ENCODE results near the gene NECTIN2.
"Not testable (repeated sequence)": the region's sequence is repeated elsewhere in the genome, so short reads cannot be mapped to it uniquely, and the experiment has no call there.

Gene NECTIN2

DNA sequence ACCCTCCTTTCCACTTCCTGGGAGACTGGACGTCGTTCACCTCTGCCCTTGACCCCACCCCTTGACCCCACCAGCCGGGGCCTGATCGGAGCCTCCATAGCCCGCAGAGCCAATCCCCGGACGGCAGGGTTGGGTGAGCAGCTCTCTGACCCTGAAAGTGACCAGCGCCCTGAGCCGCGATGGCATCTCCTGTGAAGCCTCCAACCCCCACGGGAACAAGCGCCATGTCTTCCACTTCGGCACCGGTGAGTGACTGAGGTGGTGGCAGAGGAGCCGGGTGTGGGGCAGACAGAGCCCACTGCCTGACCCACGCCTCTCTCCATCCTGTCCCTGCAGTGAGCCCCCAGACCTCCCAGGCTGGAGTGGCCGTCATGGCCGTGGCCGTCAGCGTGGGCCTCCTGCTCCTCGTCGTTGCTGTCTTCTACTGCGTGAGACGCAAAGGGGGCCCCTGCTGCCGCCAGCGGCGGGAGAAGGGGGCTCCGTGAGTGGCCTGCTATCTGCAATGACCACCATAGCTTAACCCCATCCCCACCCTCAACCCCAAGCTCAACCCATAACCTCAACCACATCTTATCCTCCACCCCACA is 26.8 kb upstream of the NECTIN2 start:
- H3K4me2 ChIP-seq (ENCODE audit: low read length): no peak overlapping the region
- no peak overlapping the region for H3K4me3 ChIP-seq (ENCODE audit: low read length)
- no peaks in the 10 kb centered on the region for H3K36me3 ChIP-seq (ENCODE audit: insufficient read depth, low read length)
- peaks cover 20% of the 10 kb centered on the region for H3K27me3 ChIP-seq (ENCODE audit: control insufficient read depth, insufficient read depth, low read length)
- no peaks in the 10 kb centered on the region for H3K9me3 ChIP-seq (replicated peaks; ENCODE audit: low read length)
- H3K4me1 ChIP-seq (ENCODE audit: control insufficient read depth, insufficient read depth, low read length): no peaks in the 10 kb centered on the region
- no peak overlapping the region for H3K9ac ChIP-seq (ENCODE audit: low read depth, low read length)

DNA sequence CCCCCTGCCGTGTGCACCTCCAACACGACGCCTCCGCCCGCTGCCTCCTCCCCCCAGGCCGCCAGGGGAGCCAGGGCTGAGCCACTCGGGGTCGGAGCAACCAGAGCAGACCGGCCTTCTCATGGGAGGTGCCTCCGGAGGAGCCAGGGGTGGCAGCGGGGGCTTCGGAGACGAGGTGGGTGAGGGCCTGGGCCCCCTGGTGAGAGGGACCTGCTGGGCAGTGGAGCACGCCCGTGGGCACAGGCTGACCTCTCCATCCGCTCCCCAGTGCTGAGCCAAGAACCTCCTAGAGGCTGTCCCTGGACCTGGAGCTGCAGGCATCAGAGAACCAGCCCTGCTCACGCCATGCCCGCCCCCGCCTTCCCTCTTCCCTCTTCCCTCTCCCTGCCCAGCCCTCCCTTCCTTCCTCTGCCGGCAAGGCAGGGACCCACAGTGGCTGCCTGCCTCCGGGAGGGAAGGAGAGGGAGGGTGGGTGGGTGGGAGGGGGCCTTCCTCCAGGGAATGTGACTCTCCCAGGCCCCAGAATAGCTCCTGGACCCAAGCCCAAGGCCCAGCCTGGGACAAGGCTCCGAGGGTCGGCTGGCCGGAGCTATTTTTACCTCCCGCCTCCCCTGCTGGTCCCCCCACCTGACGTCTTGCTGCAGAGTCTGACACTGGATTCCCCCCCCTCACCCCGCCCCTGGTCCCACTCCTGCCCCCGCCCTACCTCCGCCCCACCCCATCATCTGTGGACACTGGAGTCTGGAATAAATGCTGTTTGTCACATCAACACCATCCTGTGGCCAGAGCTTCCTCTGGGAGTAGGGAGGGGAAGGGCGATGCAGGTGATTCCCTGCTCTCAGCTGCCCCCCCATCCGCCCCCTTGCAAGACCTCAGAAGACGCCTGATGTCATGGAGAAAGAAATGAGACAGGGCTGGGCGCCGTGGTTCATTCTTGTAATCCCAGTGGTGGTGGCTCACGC is 25.2 kb upstream of the NECTIN2 start:
- H3K27me3 ChIP-seq (ENCODE audit: control insufficient read depth, insufficient read depth, low read length): peaks cover 24% of the 10 kb centered on the region
- no peak overlapping the region for H3K4me3 ChIP-seq (ENCODE audit: low read length)
- no peaks in the 10 kb centered on the region for H3K4me1 ChIP-seq (ENCODE audit: control insufficient read depth, insufficient read depth, low read length)
- no peak overlapping the region for H3K9ac ChIP-seq (ENCODE audit: low read depth, low read length)
- no peaks in the 10 kb centered on the region for H3K36me3 ChIP-seq (ENCODE audit: insufficient read depth, low read length)
- no peaks in the 10 kb centered on the region for H3K9me3 ChIP-seq (replicated peaks; ENCODE audit: low read length)
- no peak overlapping the region for H3K4me2 ChIP-seq (ENCODE audit: low read length)

DNA sequence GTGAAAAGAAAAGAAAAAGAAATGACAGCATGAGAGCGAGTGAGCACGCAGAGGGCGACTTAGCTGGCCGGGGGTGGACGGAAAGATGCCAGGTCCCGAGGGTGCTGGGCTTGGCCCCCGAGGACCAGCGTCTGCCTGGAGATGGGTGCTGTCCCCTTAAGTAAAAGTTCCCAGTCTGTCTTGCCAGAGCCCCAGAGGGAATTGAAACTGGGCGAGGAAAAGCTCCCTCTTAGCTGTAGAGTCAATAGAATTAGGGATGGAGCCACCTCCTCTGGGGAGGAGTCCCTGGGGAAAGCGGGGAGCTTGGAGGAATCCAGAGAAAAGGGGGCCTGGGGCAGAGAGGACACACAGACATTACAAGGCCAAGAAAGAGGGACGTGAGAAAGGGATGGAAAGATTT is 23.9 kb upstream of the NECTIN2 start:
- Histone ChIP-seq H3K9ac (ENCODE audit: low read depth, low read length) (no peak overlapping the region), H3K9me3 (replicated peaks; ENCODE audit: low read length) (no peaks in the 10 kb centered on the region), H3K4me1 (ENCODE audit: control insufficient read depth, insufficient read depth, low read length) (no peaks in the 10 kb centered on the region), H3K4me3 (ENCODE audit: low read length) (no peak overlapping the region), H3K27me3 (ENCODE audit: control insufficient read depth, insufficient read depth, low read length) (peaks cover 29% of the 10 kb centered on the region), H3K4me2 (ENCODE audit: low read length) (no peak overlapping the region), H3K36me3 (ENCODE audit: insufficient read depth, low read length) (no peaks in the 10 kb centered on the region)

DNA sequence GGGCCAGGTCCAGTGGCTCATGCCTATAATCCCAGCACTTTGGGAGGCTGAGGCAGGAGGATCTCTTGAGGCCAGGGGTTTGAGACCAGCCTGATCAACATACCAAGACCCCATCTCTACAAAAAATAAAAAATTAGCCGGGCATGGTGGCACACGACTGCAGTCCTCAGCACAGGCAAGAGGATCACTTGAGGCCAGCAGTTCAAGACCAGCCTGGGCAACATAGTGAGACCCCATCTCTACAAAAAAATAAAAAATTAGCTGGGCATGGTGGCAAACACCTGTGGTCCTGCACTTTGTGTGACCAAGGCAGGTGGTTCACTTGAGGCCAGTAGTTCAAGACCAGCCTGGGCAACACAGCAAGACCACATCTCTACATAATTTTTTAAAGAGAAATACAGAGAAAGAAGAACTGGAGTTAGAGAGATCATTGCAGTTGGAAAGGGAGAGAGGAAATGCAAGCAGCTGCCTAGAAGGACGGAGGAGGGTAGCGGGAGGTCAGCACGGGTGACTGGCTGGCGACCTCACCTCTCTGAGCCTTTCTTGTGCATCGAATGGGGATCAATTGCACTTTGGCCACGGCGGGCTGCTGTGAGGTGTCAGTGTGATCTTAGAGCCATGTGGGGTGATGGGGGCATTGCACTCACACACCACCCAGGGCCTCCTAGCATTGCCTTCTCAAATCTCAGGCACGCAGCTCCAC is 23.3 kb upstream of the NECTIN2 start:
- no peaks in the 10 kb centered on the region for H3K4me1 ChIP-seq (ENCODE audit: control insufficient read depth, insufficient read depth, low read length)
- no peaks in the 10 kb centered on the region for H3K9me3 ChIP-seq (replicated peaks; ENCODE audit: low read length)
- no peak overlapping the region for H3K9ac ChIP-seq (ENCODE audit: low read depth, low read length)
- no peak overlapping the region for H3K4me2 ChIP-seq (ENCODE audit: low read length)
- H3K27me3 ChIP-seq (ENCODE audit: control insufficient read depth, insufficient read depth, low read length): peaks cover 29% of the 10 kb centered on the region
- H3K36me3 ChIP-seq (ENCODE audit: insufficient read depth, low read length): no peaks in the 10 kb centered on the region
- H3K4me3 ChIP-seq (ENCODE audit: low read length): no peak overlapping the region

DNA sequence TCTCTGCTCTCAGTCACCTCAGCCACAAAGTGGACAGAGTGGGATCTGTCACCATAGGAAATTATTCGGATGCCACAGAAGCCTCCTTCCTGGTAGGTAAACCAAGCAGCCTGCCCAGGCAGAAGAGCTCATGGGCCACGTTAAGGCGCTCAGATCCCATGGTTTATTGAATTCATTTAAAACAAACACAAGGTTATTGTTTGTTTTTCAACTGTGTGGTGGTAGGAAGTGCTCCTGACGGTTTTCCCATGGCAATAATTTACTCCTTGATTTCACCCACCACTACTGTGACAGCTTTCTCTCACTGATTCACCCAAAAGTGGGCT is 22.8 kb upstream of the NECTIN2 start:
- Histone ChIP-seq H3K9ac (ENCODE audit: low read depth, low read length) (no peak overlapping the region), H3K4me3 (ENCODE audit: low read length) (no peak overlapping the region), H3K36me3 (ENCODE audit: insufficient read depth, low read length) (no peaks in the 10 kb centered on the region), H3K9me3 (replicated peaks; ENCODE audit: low read length) (no peaks in the 10 kb centered on the region), H3K4me1 (ENCODE audit: control insufficient read depth, insufficient read depth, low read length) (no peaks in the 10 kb centered on the region), H3K4me2 (ENCODE audit: low read length) (no peak overlapping the region), H3K27me3 (ENCODE audit: control insufficient read depth, insufficient read depth, low read length) (peaks cover 29% of the 10 kb centered on the region)

DNA sequence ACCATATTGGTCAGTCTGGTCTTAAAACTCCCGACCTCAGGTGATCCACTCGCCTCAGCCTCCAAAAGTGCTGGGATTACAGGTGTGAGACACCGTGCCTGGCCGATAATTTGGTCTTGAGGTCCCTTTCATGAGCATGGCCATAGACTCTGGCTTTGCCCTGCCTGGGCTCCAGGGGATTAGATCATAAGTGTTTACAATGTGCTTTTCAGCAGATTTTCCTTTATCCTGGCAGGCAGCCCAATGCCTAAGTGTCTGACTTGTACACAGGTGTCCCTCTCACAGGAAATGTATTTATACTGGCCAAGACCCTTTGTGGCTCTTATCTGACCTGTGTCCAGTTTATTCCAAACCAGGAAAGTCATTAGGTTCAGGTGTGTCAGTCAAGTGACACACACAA is 21.3 kb upstream of the NECTIN2 start:
- H3K9ac ChIP-seq (ENCODE audit: low read depth, low read length): no peak overlapping the region
- no peak overlapping the region for H3K4me2 ChIP-seq (ENCODE audit: low read length)
- no peaks in the 10 kb centered on the region for H3K36me3 ChIP-seq (ENCODE audit: insufficient read depth, low read length)
- peaks cover 30% of the 10 kb centered on the region for H3K27me3 ChIP-seq (ENCODE audit: control insufficient read depth, insufficient read depth, low read length)
- no peaks in the 10 kb centered on the region for H3K4me1 ChIP-seq (ENCODE audit: control insufficient read depth, insufficient read depth, low read length)
- H3K9me3 ChIP-seq (replicated peaks; ENCODE audit: low read length): no peaks in the 10 kb centered on the region
- H3K4me3 ChIP-seq (ENCODE audit: low read length): no peak overlapping the region

DNA sequence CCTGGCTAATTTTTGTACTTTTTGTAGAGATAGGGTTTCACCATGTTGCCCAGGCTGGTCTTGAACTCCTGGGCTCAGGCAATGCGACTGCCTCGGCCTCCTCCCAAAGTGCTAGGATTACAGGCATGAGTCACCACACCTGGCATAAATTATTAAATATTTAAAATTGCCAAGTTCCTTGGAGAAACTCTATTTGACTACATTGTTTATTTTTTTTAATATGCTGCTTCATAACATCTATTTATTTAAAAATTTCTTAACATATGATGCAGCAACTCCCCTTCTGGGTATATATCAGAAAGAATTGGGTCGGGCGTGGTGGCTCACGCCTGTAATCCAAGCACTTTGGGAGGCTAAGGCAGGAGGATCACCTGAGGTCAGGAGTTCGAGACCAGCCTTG is 13.2 kb upstream of the NECTIN2 start:
- H3K27me3 ChIP-seq (ENCODE audit: control insufficient read depth, insufficient read depth, low read length): peaks cover 16% of the 10 kb centered on the region
- not testable (repeated sequence) for H3K9me3 ChIP-seq (replicated peaks; ENCODE audit: low read length); H3K4me1 ChIP-seq (ENCODE audit: control insufficient read depth, insufficient read depth, low read length); H3K4me2 ChIP-seq (ENCODE audit: low read length); H3K36me3 ChIP-seq (ENCODE audit: insufficient read depth, low read length); H3K9ac ChIP-seq (ENCODE audit: low read depth, low read length); H3K4me3 ChIP-seq (ENCODE audit: low read length)

DNA sequence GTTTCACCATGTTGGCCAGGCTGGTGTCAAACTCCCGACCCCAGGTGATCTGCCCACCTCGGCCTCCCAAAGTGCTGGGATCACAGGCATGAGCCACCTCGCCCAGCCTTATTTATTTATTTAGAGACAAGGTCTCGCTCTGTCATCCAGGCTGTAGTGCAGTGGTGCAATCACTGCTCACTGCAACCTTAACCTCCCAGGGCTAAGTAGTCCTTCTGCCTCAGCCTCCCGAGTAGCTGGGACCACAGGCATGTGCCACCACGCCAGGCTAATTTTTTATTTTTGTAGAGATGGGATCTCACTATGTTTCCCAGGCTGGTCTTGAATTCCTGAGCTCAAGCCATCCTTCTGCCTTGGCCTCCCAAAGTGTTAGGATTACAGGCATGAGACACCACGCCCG is 11.7 kb upstream of the NECTIN2 start:
- H3K4me3 ChIP-seq (ENCODE audit: low read length); H3K9me3 ChIP-seq (replicated peaks; ENCODE audit: low read length); H3K4me2 ChIP-seq (ENCODE audit: low read length); H3K36me3 ChIP-seq (ENCODE audit: insufficient read depth, low read length); H3K4me1 ChIP-seq (ENCODE audit: control insufficient read depth, insufficient read depth, low read length); H3K9ac ChIP-seq (ENCODE audit: low read depth, low read length): not testable (repeated sequence)
- H3K27me3 ChIP-seq (ENCODE audit: control insufficient read depth, insufficient read depth, low read length): peaks cover 16% of the 10 kb centered on the region

DNA sequence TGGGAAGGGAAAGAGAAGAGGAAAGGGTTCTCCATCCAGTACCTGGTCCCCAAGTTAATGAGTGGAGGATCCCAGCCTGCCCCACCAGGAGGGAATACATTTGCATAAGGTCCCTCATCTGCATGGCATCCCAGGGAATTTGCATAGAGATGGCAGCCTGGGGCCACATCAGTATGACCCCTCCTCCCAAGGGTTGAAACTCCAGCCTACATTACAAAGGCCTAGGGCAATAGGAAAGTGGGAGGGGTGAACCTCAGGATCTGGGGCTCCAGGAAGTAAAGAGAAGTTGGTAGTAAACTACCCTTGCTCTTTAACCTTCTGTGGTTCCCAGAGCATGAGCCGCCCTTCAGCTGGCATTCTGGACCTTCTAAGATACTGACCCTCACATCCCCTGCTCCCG is 6.8 kb upstream of the NECTIN2 start:
- no peaks in the 10 kb centered on the region for H3K9me3 ChIP-seq (replicated peaks; ENCODE audit: low read length)
- no peak overlapping the region for H3K4me2 ChIP-seq (ENCODE audit: low read length)
- peaks cover 4% of the 10 kb centered on the region for H3K27me3 ChIP-seq (ENCODE audit: control insufficient read depth, insufficient read depth, low read length)
- H3K4me1 ChIP-seq (ENCODE audit: control insufficient read depth, insufficient read depth, low read length): no peaks in the 10 kb centered on the region
- H3K4me3 ChIP-seq (ENCODE audit: low read length): no peak overlapping the region
- H3K36me3 ChIP-seq (ENCODE audit: insufficient read depth, low read length): no peaks in the 10 kb centered on the region
- H3K9ac ChIP-seq (ENCODE audit: low read depth, low read length): no peak overlapping the region

DNA sequence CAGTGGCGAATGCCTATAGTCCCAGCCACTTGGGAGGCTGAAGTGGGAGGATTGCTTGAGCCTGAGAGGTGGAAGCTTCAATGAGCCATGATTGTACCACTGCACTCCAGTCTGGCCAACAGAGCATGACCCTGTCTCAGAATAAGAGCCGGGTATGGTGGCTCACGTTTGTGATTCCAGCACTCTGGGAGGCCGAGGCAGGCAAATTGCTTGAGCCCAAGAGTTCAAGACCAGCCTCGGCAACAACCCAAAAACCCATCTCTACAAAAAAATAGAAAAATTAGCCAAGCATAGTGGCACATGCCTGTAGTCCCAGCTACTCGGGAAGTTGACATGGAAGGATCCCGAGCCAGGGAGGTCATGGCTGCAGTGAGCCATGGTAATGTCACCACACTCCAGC is 5.3 kb upstream of the NECTIN2 start:
- Histone ChIP-seq H3K4me1 (ENCODE audit: control insufficient read depth, insufficient read depth, low read length) (peaks cover 3% of the 10 kb centered on the region), H3K9me3 (replicated peaks; ENCODE audit: low read length) (no peaks in the 10 kb centered on the region), H3K4me2 (ENCODE audit: low read length) (no peak overlapping the region), H3K36me3 (ENCODE audit: insufficient read depth, low read length) (no peaks in the 10 kb centered on the region), H3K9ac (ENCODE audit: low read depth, low read length) (no peak overlapping the region), H3K4me3 (ENCODE audit: low read length) (no peak overlapping the region), H3K27me3 (ENCODE audit: control insufficient read depth, insufficient read depth, low read length) (no peaks in the 10 kb centered on the region)

DNA sequence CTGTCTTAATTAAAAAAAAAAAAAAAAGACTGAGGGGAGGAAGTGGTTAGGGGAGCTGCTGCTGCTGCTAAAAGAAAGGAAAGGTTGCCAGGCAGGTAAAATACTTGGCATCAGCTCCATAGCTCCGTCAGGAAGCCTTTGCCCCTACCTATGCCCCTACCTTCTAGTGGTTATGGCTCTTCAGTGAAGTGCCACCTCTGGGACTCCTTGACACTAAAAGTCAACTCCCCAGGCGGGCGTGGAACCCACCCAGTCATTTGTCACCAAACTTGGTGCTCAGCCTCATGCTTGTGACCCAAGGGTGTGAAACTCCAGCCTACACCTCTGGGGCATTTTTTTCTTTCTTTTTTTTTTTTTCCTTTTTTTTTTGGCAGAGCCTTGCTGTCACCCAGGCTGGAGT is 4.9 kb upstream of the NECTIN2 start:
- H3K9ac ChIP-seq (ENCODE audit: low read depth, low read length): no peak overlapping the region
- peaks cover 3% of the 10 kb centered on the region for H3K4me1 ChIP-seq (ENCODE audit: control insufficient read depth, insufficient read depth, low read length)
- no peaks in the 10 kb centered on the region for H3K9me3 ChIP-seq (replicated peaks; ENCODE audit: low read length)
- no peaks in the 10 kb centered on the region for H3K36me3 ChIP-seq (ENCODE audit: insufficient read depth, low read length)
- no peaks in the 10 kb centered on the region for H3K27me3 ChIP-seq (ENCODE audit: control insufficient read depth, insufficient read depth, low read length)
- H3K4me2 ChIP-seq (ENCODE audit: low read length): no peak overlapping the region
- no peak overlapping the region for H3K4me3 ChIP-seq (ENCODE audit: low read length)
